GM12878 (cell line): Measurements from ENCODE around the gene BRD2.
A peak's percentile ranks its signal among the peaks of the same experiment; 100 is the strongest.

ENCODE experiments used
- BACH1 ChIP-seq: fragments of 450-650 bp; IDR thresholded peaks from 2 replicates; pipeline ENCODE4 v1.6.1; 2017; ENCODE audit warnings: mild to moderate bottlenecking, borderline replicate concordance
- EZH2 ChIP-seq: IDR thresholded peaks from 2 replicates; pipeline ENCODE4 v1.6.1; 2012; ENCODE audit warnings: low read depth, mild to moderate bottlenecking, control low read depth, inconsistent platforms, low read length, borderline replicate concordance; ENCODE audit not compliant: control insufficient read depth
- FOXK2 ChIP-seq: fragments of 450-650 bp; IDR thresholded peaks from 2 replicates; pipeline ENCODE4 v1.6.1; 2017; ENCODE audit warnings: mild to moderate bottlenecking, moderate library complexity
- FOXM1 ChIP-seq: IDR thresholded peaks from 2 replicates; pipeline ENCODE4 v1.6.1; 2012; ENCODE audit warnings: low read depth, mild to moderate bottlenecking, inconsistent platforms, low read length, moderate library complexity
- SUPT20H ChIP-seq: IDR thresholded peaks from 2 replicates; pipeline ENCODE4 v1.6.1; 2011; ENCODE audit warnings: low read depth, mild to moderate bottlenecking, low read length, moderate library complexity, borderline replicate concordance; ENCODE audit not compliant: control insufficient read depth
- SUZ12 ChIP-seq: fragments of 200-600 bp; sonication (generic); IDR thresholded peaks from one replicate; pipeline ENCODE4 v1.6.1; 2018; ENCODE audit warnings: antibody characterized with exemption, mild to moderate bottlenecking; ENCODE audit not compliant: unreplicated experiment

DNA sequence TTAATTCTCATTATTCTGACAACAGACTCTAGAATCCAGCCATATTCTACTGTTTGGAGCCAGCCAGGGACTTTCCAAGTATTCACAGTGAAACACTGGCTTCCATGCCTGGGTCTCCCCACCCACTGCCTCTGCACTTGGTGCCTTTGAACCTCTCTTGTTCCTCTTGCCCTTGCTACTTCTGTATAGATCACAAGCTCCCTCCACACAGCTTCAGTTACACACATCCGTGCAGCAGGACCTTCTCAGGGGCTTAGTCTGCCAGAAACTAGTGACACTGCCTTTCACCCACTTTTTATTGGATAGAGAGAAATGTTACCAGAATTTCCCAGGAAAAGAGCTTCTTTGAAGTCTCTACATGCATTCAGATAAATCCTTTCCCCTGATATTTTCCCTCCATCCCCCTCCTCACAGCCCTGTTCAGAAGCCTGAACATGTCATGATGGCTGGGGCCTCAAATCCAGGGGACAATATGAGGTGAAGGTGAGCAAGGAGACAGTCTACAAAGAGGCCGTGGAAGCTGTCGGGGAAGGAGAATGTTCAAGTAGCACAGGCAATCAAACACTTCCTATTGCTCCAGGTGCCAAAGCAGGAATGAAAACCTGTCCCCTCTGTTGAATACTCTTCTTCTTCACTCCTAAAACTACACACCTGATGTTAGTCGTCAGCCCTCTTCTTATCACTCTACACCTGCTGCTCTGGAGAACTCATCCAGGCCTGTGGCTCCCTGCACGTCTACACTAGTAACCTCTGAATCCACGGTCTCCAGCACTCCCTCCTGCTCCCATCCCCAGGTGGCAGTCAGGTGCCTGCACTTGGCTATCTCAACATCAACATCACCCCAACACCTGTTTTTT, 61.2 kb downstream of the BRD2 start:
- TF ChIP-seq SUPT20H (no peak), FOXK2 (no peak), SUZ12 (no peak), FOXM1 (peak; percentile 73), EZH2 (no peak), BACH1 (peak; percentile 35)
